GM10248 (cell line): ENCODE measurements around the gene SUCNR1.
"Not testable (repeated sequence)": the region's sequence is repeated elsewhere in the genome, so short reads cannot be mapped to it uniquely, and the experiment has no call there.

ENCODE experiments used
- CTCF ChIA-PET: fragments of 300-600 bp; sonication (Branson Sonifier 250); formaldehyde crosslinking; extraction: SDS; loops from one replicate; lab custom pipeline; 2021; ENCODE audit warnings: antibody characterized with exemption; lab: Yijun Ruan, JAX
- POLR2A ChIA-PET: fragments of 350-650 bp; sonication (Branson Sonifier 250); formaldehyde crosslinking; extraction: SDS; loops from one replicate; lab custom pipeline; 2020; ENCODE audit warnings: antibody characterized with exemption; lab: Yijun Ruan, JAX
- DNase-seq: peaks from one replicate; pipeline ENCODE4 v3.0.0; 2012; ENCODE audit errors: extremely low spot score
- CTCF ChIP-seq: IDR thresholded peaks from 2 replicates; pipeline ENCODE4 v1.5.1; 2012; ENCODE audit warnings: mild to moderate bottlenecking, low read depth; ENCODE audit errors: extremely low read depth, missing control alignments, control extremely low read depth

Gene SUCNR1

GRCh38 chr3:151841801-151842200 is 31.6 kb upstream of the SUCNR1 start:
- DNase-seq: no peak
- ChIA-PET POLR2A (no interaction called here), CTCF (interaction anchor here (1.5 kb wide), 1 partner anchor 402 kb away, joined by 5 read pairs; no protein-coding TSS in a partner anchor)
- TF ChIP-seq CTCF: no peak

GRCh38 chr3:151843275-151843674 is 30.2 kb upstream of the SUCNR1 start:
- ChIA-PET POLR2A (no interaction called here), CTCF (no interaction called here)
- TF ChIP-seq CTCF: no peak
- DNase-seq: no peak

- CTCF ChIA-PET: interaction anchor here (0.7 to 1.4 kb wide), 2 partner anchors 13 to 30 kb away, joined by 3 read pairs; no protein-coding TSS in a partner anchor
- POLR2A ChIA-PET: no interaction called here
- no peak for DNase-seq
- TF ChIP-seq CTCF: no peak
Observed at GRCh38 chr3:151845306-151845905, 28.0 kb upstream of the SUCNR1 start.

- CTCF ChIA-PET: interaction anchor here (1.0 kb wide), 1 partner anchor 14 kb away, joined by 3 read pairs; no protein-coding TSS in a partner anchor
- DNase-seq, POLR2A ChIA-PET: not testable (repeated sequence)
Observed at GRCh38 chr3:151850065-151850464, 23.4 kb upstream of the SUCNR1 start.

GRCh38 chr3:151852074-151852811 is 21.2 kb upstream of the SUCNR1 start:
- CTCF ChIA-PET: interaction anchor here (1.0 kb wide), 2 partner anchors 13 to 15 kb away, joined by 3 read pairs; no protein-coding TSS in a partner anchor
- no peak for DNase-seq
- no peak for TF ChIP-seq CTCF
- POLR2A ChIA-PET: no interaction called here

GRCh38 chr3:151856118-151856517 is 17.3 kb upstream of the SUCNR1 start:
- TF ChIP-seq CTCF: no peak
- ChIA-PET CTCF (interaction anchor here (0.7 kb wide), 1 partner anchor 17 kb away, joined by 3 read pairs; no protein-coding TSS in a partner anchor), POLR2A (no interaction called here)
- DNase-seq: no peak

- POLR2A ChIA-PET: interaction anchor here (0.7 kb wide), 1 partner anchor 10 kb away, joined by 3 read pairs; no protein-coding TSS in a partner anchor
- no peak for TF ChIP-seq CTCF
- CTCF ChIA-PET: no interaction called here
- no peak for DNase-seq
Observed at GRCh38 chr3:151856641-151857040, 16.8 kb upstream of the SUCNR1 start.
